ENCODE data around the gene SCTR.

SCTR gene

DNA sequence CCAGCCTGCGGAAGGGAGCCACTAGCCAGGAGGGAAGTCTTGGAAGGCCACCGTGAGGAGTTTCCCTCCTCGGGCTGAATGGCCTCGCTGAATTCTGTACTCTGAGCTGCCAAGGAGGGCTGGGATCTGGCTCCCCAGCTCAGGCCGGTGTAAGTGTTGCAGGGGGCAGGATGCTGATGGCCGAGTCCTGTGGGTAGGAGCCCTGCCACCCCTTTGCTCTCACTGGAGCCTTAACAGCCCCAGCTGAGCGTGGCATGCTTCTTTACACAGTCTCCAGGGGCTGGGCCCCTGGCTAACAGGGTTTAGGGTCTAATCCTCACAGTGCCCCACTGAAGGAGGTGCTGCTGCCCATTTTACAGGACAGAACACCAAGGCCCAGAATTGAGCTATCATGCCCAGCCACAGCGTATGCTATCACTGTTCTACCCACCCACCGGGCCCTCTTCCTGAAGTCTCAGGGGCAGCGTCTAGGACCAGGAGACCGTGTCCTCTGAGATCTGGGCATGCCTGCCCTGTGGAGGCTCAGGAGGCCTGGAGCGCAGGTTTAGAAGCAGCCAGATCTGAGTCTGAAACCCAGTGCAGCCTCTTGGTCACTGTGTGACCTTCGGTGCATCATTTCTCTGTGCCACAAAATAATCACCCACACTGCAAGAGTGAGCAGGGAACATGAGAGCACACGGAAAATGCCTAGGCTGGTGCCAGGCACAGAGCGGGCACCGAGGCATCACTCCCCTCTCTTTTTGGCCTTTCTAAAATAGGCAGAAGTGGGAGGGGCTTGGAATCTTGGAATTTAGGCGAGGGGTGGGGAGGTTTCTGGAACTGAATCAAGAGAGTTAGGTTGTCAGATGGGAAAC is 49.7 kb downstream of the SCTR start:
- no peak for DNase-seq (ENCODE audit: low read depth)

DNA sequence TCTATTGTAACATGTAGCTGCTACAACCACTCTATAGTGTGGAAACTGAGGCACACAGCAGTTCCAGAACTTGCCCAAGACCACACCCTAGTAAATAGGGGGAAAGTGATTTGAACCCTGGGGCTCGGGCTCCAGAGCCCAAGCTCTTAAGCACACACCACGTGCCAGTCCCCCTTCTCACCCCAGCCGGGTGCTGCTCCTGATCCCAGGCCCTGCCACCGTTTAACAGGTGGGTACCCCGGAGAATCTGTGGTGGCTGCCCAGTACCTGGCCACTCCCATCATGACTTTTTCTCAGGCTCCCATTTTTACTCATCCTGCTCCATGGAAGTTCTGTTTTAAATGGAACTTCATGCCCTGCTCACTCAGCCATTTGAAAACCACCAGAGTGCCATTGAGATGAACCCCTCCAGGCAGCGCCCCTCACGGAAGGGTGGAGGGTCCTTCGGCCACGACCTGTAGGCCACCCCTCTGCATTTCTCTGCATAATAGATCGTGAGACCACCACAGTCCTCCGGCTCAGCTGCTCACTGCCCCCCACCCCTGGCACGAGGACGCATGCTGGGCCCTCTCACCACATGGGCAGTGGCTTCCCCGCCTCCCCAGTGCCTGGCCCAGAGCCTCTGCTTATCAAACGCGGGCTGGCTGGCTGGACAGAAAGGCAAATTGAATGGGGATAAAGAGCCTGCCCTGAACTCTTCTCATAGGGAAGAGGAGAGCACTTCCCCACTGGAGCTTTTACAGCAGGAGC is 50.5 kb downstream of the SCTR start:
- no peak for DNase-seq (ENCODE audit: low read depth)

DNA sequence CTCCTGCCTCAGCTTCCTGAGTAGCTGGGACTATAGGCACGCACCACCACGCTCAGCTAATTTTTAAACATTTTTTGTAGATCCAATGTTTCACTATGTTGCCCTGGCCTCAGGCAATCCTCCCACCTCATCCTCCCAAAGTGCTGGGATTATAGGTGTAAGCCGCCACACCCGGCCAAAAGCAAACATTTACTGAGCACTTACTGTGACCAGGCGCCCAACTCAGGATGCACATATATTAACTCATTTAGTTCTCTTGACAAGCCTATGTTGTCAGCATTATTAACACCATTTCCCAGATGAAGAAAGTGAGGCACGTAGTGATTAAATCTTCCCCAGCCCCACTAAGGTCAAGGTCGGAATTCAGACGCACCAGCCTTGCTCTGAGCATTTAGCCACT is 51.5 kb downstream of the SCTR start:
- no peak for DNase-seq (ENCODE audit: low read depth)

DNA sequence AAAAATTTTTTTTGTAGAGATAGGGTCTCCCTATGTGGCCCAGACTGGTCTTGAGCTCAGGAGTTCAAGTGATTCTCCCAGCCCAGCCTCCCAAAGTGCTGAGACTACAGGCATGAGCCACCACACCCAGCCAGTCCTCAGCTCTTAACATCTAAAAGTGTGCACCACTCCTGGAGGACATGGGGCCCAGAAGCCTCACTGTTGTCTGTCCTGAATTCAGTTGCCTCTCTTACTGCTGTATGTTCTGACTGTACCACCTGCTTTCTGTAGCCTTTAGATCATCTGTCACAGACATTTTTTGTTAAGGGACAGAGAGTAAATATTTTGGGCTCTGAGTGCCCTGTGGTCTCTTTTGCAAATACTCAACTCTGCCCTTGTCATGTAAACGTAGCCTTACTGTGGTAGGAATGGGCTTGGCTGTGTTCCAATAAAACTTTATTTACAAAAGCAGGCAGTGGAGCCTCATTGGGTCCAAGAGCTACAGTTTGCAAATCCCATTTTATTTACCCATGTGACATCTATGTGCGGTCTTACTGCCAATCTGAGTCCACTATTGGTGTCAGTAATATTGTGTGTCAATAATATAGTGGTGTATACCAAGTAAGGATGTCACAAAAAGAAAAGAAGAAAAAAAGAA is 54.5 kb downstream of the SCTR start:
- no peak for DNase-seq (ENCODE audit: low read depth)

DNA sequence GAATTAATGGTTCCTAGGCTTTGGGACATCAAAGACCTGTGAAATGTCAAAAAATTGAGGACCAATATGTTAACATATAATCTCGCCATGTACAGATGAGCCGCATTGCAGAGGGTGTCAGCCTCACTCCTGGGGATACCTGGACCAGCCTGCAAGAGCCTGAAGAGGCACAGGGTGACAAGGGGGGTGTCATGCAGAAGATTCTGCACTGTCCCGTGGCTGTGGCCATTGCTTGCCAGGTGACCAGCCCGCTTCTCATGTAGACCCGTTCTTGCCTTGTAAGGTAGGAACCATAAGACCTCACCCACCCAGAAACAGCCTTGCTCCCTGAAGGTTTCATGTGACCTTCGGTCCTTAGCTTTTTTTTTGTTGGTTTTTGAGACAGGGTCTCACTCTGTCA is 55.2 kb downstream of the SCTR start:
- DNase-seq (ENCODE audit: low read depth) = no peak

DNA sequence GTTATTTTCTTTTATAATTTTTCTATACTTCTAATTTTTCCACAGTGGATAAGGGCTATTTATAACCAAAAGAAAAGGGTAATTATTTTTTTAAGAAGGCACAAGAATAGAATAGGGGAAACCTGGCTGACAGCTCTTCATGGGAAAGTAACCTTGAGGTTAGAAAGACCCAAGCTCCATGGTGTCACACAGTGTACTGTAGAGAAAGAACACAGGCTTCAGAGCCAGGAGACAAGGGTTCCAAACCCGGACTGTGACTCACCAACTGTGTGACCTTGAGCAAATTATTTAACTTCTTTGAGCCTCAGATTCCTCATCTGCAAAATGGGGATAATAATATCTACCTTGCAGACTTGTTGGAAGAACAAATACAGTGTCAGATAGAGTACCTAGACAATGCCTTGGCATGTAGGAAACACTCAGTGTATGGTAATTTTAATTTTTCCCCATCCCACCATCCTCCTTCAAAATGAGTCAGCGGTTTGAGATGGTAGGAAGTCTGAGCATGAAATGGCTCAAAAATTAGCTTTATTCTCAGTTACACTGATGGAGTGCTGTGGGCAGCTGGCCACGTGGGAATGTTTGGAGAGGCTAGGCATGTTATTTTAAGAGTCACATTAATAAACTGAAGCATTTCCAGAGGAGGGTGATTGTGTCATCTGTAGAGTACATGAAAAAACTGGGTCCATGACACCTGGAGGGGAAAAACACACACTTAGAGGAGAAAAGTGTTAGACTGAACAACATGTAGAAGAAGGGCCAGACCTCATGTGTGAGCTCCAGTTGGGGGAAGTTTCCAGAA is 55.9 kb downstream of the SCTR start:
- no peak for DNase-seq (ENCODE audit: low read depth)

DNA sequence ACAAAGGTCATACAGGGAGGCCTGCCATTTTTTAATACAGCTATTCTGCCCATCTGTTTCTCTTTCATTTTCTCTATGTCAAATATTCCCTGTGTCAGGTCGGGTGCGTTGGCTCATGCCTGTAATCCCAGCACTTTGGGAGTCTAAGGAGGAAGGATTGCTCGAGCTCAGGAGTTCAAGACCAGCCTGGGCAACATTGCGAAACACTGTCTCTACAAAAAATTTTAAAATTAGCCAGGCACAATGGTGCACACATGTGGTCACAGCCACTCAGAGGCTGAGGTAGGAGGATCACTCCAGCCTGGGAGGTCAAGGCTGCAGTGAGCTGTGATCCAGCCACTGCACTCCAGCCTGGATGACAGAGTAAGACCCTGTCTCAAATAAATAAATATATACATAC is 57.9 kb downstream of the SCTR start:
- no peak for DNase-seq (ENCODE audit: low read depth)

DNA sequence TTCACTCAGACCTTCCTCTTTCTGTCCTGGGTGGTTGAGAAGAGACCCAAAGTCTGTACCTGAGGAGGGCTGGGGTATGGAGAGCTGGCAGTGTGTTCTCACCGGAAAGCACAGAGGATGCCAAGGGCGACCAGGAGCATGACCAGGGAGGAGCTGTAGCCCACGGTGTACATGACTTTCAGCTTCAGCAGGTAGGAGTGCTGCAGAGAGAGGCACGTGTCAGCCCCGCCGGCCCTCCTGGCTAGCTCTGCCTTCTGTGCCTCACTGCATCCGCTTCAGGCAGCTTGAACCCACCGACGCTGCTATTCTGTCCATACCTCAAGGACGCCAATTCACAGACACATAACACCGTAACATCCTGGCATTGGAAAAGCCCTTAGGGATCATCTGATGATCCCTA is 58.6 kb downstream of the SCTR start:
- DNase-seq (ENCODE audit: low read depth) = no peak

DNA sequence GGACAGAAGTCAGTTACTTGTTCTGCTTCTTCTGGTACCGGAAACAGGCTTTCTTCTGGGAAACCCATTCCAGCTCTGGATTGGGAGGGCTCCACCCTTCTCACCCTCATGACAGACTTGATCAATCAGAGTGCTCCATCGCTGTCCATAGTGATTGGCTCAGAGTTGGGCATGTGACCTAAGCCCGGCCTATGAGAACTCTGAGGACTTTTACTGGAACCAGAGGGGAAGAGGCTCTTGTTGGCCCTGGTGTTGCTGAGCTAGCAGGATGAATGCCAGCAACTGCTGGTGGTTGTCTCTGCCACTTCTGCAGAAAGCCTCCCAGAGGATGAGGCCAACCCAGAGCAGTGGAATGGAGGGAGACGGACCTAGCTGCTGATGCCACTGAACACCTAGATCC is 59.3 kb downstream of the SCTR start:
- no peak for DNase-seq (ENCODE audit: low read depth)

DNA sequence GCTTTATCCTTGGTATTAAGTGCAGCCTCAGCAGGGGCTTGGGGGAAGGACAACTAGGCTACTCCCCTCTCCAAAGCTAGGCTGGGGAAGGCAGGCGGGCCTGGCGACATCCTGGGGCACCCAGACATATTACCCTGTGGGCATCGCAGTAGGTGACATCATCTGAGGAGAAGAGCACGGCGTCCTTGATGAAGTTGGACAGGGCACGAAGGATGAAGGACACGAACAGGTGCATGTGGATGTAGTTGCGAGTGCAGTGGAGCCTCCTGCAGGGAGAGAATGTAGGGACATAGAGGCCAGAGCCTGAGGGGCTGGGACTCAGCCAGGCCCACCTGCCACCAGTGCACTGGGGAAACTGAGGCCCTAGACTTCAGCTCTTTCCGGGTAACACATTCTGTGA is 60.3 kb downstream of the SCTR start:
- DNase-seq (ENCODE audit: low read depth) = no peak

DNA sequence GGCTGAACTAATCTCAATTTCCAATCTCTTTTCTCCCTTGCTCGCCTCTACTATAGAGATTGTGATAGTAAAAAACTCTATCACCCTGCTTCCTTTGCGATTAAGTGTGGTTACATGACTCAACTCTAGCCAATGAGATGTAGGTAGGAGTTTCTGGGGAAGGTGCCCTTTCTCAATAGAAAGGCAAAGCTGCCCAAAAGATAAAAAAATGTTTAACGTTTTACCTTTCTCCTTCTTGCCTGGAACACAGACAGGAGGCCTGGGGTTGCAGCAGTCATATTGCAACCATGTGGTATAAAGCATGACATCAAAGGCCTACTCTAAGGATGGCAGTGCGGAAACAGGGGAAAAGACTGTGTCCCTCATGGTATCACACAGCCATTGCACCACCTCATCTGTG is 61.1 kb downstream of the SCTR start:
- DNase-seq (ENCODE audit: low read depth) = no peak

DNA sequence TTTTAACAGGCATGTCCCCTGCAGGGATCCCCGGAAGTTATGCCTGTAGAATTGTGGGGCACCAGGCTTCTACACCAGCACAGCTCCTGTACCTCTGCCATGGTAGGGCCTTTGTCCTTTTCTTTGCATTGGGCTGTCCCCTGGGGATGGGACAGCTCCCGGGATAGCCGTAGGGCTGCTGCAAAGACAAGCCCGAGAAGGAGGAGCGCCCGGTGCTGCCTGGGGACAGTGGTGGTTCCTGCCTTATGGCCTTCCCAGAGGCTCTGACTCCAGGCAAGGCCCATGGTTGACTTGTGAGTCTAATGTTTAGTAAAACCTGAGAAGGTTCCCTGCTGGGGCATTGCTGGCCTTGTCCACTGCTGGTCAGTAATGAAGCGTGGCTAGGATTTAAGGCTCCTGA is 61.7 kb downstream of the SCTR start:
- no peak for DNase-seq (ENCODE audit: low read depth)

DNA sequence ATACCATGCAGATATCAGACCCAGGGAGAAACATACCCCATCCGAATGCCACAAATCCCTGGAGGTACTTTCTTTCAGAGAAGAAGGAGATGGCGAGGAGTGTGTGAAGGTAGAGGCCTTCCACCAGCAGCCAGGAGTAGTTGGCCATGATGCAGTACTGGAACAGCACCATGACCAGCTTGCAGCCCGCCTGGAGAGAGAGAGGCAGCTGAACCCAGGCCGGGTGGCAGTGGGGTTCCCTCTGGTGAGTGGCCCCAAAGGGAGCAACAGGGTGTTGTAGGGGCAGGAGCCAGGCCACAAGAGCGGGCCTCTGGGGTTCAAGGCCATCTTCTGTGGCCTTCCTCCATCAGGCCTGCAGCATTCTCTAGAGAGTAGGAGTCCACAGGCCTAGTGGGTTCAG is 62.5 kb downstream of the SCTR start:
- no peak for DNase-seq (ENCODE audit: low read depth)

DNA sequence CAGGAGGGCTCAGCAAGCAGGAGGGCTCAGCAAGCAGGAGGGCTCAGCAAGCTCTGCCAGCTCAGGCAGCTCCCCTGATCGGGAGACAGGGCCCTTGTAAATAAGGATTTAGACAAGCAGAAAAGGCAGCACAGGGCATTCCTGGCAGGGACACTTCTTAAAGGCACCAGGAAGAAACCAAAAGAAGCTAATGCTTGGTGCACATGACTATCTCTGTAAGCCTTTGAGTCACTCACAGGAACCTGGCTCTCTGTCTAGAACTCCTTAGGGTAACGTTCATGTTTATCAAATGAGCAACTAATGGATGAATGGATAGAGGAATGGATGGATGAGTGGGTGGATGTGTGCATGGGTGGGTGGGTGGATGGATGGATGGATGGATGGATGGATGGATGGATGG is 64.2 kb downstream of the SCTR start:
- DNase-seq (ENCODE audit: low read depth) = no peak

DNA sequence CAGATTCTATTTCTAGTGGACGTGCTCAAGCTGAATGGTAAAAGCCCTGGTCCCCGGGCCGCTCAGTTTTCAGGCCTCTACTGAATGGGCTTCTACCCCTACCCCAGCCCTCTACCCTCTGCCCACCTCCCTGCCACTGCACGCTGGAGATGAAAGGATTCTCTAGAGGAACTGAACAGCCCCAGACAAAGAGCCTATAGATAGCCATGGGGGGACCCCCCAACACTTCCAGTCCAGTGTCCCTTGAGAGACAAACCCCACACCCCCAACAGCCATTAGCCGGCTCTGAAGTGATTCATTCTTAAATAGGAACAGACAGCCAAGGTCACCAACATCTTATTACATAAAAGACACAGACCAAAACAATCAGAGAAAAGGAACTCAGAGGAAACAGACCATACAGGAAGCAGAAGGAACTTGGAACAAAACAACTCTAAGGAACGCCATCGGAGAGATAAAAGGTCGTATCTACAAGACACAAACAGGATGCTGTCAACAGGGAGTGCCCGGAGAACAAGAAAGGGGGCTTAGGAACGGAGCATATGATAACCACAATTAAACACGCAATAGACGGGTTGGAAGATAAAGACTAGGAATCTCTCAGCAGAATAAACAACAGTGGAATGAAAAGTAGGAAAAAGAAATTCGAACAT is 69.1 kb downstream of the SCTR start:
- DNase-seq (ENCODE audit: low read depth) = no peak

DNA sequence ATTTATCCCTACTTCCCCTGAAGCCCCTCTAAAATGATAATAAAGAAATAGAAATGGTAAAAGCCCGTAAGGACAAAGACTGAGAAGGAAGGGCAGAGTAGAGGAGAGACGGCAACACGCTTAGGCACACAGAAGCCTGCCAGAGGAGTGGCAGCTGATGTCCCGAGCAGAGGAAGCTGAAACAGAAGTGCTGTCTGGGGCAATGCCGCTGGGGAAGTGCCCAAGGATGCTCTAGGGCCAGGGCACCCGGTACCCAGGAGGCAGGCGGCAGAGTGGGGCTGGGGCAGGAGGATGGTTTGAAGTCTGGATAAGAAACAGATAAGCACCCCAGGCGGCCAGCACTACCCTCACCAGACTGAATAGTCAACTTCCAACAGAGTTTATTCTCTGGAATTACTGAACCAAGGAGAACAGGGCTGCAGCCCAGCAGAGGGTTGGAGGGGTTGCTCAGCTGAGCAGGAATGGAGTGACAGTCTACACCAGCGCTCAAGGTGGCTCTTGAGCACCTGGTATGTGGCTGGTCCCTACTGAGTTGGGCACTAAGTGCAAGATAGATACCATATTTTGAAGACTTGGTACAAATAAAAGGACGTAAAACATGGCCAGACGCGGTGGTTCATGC is 70.2 kb downstream of the SCTR start:
- no peak for DNase-seq (ENCODE audit: low read depth)

DNA sequence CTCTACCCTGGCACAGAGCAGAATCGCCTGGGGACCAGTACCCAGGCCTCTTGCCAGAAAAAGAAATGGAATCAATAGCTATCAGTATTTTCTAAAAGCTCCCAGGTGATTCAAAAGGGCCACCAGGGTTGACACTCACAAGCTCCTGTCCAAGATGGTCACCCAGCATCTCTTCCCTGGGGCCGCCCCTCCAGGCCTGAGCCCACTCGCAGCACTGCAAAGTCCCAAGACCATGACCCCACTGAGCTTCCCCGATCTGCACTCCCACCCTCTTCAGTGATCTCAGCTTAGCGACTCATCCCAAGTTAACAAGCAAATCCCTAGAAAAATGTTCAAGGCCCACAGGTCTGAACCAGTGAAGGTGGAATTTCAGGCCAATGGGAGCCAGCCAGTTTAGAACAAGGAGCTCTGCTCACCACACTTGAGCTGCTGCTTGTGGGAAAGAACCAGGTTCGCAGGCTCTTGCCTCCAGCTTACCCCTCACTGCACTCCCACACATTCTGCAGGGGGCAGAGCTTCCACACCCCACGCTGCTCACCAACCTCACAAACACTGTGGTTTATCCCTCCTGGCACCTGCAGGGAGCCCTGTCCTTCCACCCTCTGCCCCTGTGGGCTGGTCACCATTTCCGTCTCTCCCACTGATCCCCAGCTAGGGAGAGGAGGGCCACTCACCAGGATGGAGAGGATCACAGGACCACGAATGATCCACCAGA is 72.8 kb downstream of the SCTR start:
- DNase-seq (ENCODE audit: low read depth) = no peak

DNA sequence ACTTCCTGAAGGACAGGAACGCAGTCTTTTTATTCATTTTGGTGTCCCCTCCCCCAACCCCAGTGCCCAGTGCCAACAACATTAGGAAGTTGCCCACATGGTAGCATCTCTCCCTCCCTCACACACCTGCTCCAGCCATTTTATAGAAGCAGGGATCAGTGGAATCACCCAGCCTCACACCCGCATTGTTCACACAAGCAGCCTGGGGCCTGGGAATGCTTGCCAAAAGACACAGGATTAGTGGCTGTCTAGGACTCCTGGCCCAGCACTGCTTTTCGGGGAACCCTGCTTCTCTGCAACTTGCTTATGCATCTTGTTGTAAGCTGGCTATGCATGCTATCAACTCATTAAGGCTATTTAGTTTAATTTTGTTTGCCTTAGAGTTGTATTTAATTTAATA is 74.8 kb downstream of the SCTR start:
- no peak for DNase-seq (ENCODE audit: low read depth)

DNA sequence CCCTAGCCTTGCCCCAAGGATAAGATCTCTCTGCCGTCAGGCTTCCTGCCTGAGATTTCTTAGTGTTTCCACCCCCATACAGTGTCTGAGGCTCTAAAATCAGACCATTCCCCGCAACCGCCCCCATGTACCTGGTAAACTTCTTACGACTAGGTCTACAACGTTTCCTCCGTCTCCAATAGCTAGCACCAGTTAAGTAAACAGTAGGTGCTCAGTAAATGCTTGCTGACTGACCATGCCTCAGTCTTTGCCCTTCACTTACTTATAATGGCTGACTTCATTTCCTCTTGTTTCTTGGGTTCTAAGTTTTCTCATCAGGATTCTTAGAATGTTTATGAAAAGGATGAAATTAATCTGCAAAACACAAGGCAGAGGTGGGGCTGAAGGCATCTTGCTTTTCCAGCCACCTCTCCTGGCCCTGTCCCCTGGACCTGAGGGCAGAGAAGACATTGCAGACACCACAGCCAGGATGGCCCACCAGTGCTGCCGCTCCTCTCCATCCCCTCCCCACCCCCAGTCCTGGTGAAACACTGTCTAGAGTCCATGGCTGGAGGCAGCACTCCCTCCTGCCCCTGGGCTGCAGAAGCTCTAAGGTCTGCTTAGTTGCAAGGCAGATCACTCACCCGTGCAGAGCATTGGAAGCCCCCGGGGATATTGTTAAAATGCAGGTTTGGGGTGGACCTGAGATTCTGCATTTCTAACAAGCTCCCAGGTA is 75.7 kb downstream of the SCTR start:
- DNase-seq (ENCODE audit: low read depth) = no peak

DNA sequence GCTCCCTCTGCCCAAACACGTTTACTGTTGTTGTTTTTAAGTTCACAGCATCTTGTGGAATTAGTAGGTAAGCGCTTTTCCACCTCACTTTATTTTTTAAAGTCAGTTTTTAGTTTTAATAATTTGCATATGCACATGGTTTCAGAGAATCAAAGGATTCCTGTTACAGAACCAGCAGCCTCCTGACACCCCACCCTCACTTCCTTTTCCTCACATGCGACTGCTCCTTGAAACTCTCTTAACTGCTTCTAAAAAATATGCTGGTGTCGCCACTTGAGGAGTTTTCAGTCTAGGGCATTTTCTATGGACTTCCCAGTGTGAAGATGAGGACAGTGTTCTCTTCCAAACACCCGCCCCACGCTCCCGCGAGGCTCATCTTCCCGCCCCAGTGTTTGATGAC is 78.2 kb downstream of the SCTR start:
- DNase-seq (ENCODE audit: low read depth) = no peak
